HCT116 (cell line): ENCODE data around the gene TPK1.

ENCODE experiments used
- EGR1 ChIP-seq: IDR thresholded peaks from 2 replicates; pipeline ENCODE4 v1.6.1; 2012; ENCODE audit warnings: low read depth
- EZH2 ChIP-seq: fragments of 200-600 bp; sonication (generic); IDR thresholded peaks from 2 replicates; pipeline ENCODE4 v1.6.1; 2017; ENCODE audit warnings: antibody characterized with exemption, mixed run types
- EZH2phosphoT487 ChIP-seq: fragments of 200-600 bp; IDR thresholded peaks from 2 replicates; pipeline ENCODE4 v1.6.1; 2018; ENCODE audit warnings: antibody characterized with exemption, borderline replicate concordance
- POLR2A ChIP-seq: IDR thresholded peaks from 2 replicates; pipeline ENCODE4 v1.7.0; 2011; ENCODE audit warnings: borderline replicate concordance; ENCODE audit not compliant: insufficient read depth, insufficient read length; ENCODE audit errors: extremely low read depth
- RAD21 ChIP-seq: IDR thresholded peaks from 2 replicates; pipeline ENCODE4 v1.6.1; 2012; ENCODE audit warnings: low read depth, mild to moderate bottlenecking
- SRF ChIP-seq: IDR thresholded peaks from 2 replicates; pipeline ENCODE4 v1.6.1; 2012; ENCODE audit warnings: low read depth
- ZFX ChIP-seq: fragments of 450-650 bp; IDR thresholded peaks from 2 replicates; pipeline ENCODE4 v1.6.1; 2017
- TF ChIP-seq, protein P1 (sequence below), 3 experiments: fragments of 200-600 bp in 1 of 3; sonication (generic) in 1 of 3; IDR thresholded peaks in 2 of 3; conservative IDR thresholded peaks in 1 of 3; 2 replicates each; pipeline ENCODE4 v1.5.1; 2012 to 2017; ENCODE audit warnings: low read depth in 2 of 3, low read length in 2 of 3, antibody characterized with exemption in 1 of 3, borderline replicate concordance in 1 of 3, control low read depth in 1 of 3, mild to moderate bottlenecking in 1 of 3, mixed read lengths in 1 of 3, mixed run types in 1 of 3, moderate library complexity in 1 of 3; ENCODE audit not compliant: insufficient read depth in 1 of 3
- TF ChIP-seq, protein P2 (sequence below): IDR thresholded peaks from 2 replicates; pipeline ENCODE4 v1.6.1; 2012
- TF ChIP-seq, protein P3 (sequence below): IDR thresholded peaks from 2 replicates; pipeline ENCODE4 v1.6.1; 2012

DNA sequence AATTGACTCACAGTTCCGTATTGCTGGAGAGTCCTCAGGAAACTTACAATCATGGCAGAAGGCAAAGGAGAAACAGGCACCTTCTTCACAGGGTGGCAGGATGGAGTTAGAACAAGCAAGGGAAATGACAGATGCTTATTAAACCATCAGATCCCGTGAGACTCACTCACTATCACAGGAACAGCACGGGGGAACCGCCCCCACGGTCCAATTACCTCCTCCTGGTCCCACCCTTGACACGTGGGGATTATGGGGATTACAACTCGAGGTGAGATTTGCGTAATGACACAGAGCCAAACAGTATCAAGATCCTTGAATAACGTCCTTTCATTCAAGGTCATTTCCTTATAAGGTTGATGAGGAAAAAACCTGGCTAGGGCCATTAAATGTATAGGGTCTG lies 176.6 kb downstream of the TPK1 start:
- TF ChIP-seq, protein P1, sequence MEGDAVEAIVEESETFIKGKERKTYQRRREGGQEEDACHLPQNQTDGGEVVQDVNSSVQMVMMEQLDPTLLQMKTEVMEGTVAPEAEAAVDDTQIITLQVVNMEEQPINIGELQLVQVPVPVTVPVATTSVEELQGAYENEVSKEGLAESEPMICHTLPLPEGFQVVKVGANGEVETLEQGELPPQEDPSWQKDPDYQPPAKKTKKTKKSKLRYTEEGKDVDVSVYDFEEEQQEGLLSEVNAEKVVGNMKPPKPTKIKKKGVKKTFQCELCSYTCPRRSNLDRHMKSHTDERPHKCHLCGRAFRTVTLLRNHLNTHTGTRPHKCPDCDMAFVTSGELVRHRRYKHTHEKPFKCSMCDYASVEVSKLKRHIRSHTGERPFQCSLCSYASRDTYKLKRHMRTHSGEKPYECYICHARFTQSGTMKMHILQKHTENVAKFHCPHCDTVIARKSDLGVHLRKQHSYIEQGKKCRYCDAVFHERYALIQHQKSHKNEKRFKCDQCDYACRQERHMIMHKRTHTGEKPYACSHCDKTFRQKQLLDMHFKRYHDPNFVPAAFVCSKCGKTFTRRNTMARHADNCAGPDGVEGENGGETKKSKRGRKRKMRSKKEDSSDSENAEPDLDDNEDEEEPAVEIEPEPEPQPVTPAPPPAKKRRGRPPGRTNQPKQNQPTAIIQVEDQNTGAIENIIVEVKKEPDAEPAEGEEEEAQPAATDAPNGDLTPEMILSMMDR (IDR thresholded peaks at IDR 0.05 in 2 of 3, conservative IDR thresholded peaks at IDR 0.05 in 1 of 3; ENCODE audit: borderline replicate concordance in 1 of 3, insufficient read depth in 1 of 3, low read depth in 2 of 3, low read length in 2 of 3): no peak
- TF ChIP-seq EZH2 (no peak), EZH2phosphoT487 (no peak), ZFX (no peak), EGR1 (no peak), POLR2A (no peak), SRF (no peak), RAD21 (no peak)
- TF ChIP-seq, protein P2, sequence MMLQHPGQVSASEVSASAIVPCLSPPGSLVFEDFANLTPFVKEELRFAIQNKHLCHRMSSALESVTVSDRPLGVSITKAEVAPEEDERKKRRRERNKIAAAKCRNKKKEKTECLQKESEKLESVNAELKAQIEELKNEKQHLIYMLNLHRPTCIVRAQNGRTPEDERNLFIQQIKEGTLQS: no peak
- TF ChIP-seq, protein P3, sequence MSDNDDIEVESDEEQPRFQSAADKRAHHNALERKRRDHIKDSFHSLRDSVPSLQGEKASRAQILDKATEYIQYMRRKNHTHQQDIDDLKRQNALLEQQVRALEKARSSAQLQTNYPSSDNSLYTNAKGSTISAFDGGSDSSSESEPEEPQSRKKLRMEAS: no peak
